Activated CD4-positive, alpha-beta T cell treated with anti-CD3 and anti-CD28 coated beads, Interleukin-10, Interleukin-2, amounts not matched to agents 100 ng/mL and 50 ng/mL, durations not matched to agents 16 hours and 8 hours (primary cell): ENCODE data around the gene NDUFB4.

Experiments
- DNase-seq: peaks from one replicate; pipeline ENCODE4 v3.0.0-alpha.2; 2020

NDUFB4 gene

DNA sequence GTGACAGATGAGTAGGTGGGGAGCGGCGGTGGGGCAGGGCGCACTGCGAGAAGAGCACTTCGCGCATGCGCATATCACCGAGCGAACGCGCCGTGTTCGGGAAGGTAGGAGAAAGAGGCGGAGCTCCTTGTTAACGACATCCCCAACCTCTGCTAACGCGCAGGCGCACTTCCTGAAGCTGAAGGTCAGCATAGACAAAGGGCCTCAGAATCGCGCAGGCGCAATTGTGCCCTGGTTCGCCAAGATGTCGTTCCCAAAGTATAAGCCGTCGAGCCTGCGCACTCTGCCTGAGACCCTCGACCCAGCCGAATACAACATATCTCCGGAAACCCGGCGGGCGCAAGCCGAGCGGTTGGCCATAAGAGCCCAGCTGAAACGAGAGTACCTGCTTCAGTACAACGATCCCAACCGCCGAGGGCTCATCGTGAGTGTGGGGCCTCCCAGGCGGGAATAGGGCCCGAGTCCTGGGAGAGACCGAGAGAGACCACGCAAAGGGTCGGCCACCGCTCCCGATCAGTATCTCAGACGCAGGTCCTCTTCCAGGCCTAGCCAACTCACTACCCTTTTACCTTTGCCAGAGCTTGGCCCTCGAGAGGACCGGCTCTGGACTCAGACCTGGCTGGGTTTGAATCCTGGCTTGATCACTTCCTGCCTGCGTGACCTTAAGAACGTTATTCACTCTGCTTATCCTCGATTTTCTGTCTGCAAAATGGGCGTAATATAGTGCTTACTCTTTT is at the start of gene NDUFB4:
Gene NDUFB4 (plus strand): TSS at position 221 of the 737 bp plus-strand sequence. CDS start 24 bp downstream, at position 245.
- DNase-seq, result peak; percentile 98

- no peak for DNase-seq
Observed at GRCh38 chr3:120550546-120550945, 45.6 kb upstream of the NDUFB4 start.

DNA sequence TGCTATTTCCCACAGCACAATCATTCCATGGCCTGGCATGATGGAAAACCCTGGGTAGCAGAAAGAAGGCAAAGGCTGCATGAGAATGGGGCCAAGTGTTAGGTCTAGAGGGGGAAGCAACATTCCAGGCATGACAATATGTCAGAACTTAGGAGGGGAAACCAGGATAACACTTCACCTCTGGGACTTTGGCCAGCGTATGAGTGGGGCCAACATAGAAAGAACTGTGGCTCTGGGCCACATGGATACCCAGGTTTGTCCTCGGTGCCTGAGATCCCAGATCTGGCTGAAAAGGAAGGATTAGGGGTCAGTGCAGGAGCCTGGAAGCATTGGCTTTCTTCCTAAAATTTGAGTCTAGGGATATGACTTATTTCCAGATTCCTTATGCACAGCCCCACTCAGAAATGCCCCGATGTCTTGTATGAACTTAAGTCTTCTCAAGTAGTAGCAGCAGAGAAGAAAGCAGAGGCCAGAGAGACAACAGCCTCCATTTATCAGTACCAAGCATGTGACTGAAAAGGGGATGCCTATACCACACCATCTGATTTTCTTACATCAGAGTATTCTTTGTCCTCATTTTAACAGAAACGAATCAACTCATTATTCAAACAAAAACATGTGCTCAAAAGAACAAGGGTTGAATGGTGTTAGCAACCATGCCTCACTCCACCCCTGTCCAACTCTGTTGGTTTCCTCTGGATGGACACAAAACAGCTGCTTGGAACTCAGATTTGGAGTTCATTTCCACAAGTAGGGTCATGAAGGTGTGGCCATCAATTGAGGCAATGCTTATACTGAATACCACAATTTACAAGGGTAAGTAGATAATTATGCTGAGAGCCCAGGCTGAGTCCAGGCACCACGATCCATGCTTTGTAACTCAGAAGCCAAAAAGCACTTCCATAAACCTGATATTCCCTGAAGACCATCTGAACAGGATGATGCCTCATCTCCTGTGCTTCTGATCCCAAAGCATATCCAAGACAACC is 43.7 kb upstream of the NDUFB4 start:
- DNase-seq, result no peak

DNA sequence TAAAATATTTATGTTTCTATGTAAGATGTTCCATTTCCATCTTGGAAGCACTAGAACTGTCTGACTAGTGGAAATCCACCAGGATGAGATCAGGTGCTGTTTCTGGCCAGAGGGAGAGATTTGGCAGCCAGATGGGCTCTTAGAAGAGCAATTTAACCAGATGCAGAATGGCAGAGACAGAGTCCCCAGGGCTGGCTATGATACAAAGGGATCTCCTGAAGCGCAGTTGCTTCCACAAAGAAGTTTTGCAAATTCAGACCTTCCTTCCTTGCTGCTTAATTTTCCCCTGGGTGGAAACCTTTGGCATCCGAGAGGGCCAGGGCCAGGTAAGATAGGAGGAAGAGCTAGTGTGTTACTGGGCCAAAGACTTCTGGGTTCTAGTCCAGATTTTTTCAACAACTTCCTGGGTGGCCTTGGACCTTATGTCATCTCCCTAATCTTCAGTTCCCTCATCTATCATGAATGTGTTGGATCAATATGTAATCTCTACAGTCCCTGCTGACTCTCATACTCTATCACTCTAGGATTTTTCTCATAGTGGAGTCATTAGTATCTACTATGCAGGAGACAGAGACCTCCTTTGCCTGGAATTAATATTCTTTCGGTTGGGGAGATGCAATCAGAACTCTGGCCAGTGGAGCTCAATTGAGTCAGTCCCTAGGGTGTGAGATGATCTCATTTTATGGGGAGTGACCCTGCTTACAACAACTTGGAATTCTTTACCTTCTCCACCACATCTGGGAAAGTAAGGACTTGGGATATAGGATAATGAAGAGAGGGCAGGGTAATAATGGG is 41.1 kb upstream of the NDUFB4 start:
- DNase-seq, result no peak

DNA sequence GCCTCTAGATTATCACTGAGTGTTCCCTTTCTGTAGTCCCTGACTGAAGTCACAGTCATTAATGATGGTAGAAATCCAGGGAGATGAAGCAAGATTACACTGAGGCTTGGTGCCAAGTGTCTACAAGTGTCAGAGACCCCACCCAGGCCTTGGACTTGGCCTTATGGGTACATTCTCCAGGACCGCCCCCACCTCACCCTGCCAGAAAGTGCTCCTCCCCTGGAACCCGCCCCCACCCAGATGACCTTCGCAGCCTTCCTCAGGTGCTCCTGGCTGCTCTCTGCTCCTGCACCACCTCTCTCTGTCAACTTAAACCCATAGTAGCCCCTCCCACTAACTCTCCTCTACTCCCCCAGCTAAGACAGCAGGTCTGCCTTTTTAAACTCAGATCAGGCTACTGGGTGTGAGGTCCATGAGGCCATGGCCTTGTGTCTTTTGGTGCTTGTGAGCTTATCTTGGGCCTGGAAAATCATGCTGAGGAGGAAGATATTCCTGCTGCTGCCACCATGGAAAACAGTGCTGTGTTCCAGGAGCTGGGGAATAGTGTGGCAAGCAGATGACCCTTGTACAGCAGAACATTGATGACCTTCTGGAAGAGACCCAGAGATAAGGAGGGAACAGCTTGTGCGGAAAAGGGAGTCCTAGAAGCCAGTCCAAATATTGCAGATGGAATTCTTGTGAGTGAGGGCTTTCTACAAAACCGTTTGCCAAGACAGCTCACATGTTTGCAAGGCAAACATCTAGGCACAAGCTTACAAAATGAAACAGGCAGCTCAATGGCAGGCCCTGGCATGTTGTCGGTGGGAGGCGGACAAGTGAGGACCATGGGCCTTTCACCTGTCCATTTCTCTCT is 40.3 kb upstream of the NDUFB4 start:
- DNase-seq, result no peak

DNA sequence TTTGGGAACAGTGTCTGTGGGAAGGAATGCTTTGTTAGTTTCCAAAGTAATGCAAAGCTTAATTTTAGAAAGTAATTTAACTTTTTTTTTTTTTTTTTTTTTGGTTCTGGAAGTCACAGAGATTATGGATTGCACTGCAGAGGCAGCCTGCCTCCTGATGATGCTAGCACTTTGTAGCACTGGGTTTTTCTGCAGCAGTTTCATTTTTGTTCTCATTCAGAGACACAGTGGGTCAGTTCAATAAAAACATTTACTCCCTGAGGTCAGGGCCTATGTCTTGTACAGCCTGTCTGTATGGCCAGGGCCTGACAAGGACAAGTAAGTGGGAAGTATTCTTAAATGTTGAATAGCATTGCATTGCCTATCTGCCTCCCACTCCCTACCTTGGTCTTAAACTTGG is 39.0 kb upstream of the NDUFB4 start:
- DNase-seq, result no peak

GRCh38 chr3:120558771-120559241 is 37.3 kb upstream of the NDUFB4 start:
- DNase-seq, result peak; percentile 89

- no peak for DNase-seq
Observed at GRCh38 chr3:120559242-120560061, 36.7 kb upstream of the NDUFB4 start.

DNA sequence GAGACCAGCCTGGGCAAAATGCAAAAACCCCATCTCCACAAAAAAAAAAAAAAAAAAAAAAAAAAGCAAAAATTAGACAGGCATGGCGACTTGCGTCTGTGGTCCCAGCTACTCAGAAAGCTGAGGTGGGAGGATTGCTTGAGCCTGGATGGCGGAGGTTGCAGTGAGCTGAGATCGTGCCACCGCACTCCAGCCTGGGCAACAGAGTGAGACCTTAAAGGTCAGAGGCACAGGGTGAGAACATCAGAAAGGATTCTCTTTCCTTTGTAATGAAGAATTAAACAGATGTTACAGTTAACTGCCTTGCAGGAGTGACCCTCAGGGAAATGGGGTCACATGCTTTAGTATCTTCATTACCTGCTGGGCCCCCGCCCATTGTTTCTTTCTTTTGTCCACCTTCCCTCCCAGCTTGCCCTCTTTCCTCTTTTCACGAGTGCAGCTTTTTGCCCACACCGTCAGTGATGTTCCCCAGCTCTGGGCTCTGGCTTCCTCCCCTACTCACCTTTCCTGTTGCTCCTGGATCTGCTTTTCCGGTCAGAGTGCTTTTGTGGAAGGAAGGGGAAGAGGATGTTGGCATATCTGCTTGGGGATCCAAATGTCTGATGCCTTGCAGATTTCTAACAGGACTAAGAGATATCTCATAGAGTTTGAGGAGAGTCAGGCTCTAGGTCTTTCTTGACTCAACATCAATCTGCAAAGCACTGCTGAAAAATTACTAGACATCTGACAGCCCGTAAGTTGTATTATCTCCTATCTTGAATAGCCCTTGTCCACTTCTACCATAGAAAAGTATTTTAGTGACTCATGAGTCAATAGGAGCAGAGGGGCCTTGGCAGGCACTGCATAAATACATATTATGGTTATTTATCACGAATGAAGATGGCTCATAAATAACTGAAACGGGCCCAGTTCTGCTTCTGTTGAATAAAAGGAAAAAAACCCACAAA is 35.6 kb upstream of the NDUFB4 start:
- no peak for DNase-seq

DNA sequence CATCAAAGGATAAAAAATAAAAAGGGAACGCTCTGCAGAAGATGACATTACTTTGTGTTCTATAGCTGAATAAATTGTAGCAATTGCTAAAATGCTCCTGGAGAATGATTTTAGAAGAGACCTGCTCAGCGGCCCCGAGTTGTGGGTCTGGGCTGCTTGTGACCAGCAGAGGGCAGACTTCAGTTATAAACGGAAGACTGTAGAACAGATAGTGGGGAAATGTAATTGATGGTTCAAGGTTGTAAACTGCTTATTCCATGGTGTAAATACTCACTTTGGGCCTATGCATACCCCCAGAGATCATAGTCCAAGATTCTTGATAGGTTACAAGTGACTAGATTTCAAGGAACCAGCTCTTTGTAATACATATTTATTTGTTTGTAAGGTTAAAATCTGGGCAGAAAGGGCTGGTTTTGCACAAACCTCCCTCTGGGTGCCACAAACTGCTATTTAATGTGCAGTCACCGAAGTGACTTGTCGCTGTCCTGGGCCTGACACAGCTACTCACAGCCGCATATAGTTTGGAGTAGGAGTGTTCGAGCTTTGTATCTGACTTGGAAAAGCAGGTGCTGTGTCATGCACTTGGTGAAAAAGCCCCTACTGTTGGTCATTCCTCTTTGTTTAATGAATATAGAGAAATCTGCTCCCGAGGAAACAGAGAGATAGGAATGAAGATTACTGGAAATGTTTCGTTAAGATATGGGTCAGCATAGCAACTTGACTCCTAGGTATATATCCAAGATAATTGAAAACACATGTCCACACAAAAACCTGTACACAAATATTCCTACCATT is 34.7 kb upstream of the NDUFB4 start:
- DNase-seq, result peak; percentile 68

DNA sequence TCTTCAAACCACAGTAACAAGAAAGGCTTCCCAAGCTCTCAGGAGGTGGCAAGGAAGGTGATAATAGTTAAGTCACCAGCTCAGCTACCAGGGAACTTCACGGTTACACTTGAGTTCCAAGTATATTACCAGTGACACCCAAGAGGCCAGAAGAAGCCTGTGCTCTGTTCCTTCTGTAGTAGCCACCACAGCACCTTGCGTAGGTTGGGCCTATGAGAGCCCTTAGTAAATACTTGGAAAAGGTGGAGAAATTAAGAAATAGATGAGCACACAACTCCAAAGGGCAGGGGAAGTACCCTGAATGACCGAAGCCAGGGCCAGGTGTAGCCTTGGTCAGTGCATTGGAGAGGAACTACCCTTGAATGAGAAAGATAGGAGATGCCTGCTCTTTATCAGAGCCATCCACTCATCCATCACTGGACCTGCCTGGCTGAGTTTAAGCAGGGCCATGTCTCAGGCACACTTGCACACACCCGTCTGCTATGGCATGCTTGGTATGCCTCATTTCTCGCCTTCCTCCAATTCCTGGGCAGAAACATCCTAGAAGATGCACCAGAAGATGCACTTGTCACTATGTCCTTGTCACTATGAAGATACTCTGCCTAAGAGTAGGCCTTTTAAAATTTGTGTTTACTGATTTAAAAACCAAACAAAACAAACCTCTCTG is 32.6 kb upstream of the NDUFB4 start:
- no peak for DNase-seq

DNA sequence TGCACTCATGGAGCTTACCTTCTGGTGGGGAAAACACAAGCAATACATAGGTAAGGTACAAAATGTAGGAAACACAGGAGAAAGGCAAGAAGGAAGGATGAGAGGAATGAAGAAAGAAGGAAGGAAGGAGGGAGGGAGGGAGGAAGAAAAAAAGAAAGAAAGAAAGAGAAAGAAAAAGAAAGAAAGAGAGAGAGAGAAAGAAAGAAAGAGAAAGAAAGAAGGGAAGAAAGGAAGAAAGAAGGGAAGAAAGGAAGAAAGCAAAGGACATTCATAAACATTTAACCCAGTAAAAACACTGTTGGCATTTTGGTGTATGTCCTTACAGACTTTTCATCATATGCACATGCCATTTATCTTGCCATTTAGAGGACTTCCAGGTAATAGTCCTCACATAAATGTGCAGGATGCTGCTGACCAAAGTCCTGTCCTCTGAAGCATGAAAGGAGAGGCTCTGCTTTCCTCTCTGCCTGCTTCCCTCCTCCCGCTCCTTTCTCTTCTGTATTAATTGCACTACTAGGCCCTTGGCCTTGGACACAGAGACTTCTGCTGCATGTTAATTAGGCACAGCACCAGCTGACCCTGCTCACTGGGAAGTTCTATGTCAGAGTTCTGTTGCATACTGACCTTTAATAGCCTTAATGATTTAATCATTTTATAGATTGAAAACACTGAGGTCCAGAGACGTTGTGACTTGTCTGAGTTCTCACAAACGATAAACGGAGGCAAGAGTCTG is 29.7 kb upstream of the NDUFB4 start:
- no peak for DNase-seq

DNA sequence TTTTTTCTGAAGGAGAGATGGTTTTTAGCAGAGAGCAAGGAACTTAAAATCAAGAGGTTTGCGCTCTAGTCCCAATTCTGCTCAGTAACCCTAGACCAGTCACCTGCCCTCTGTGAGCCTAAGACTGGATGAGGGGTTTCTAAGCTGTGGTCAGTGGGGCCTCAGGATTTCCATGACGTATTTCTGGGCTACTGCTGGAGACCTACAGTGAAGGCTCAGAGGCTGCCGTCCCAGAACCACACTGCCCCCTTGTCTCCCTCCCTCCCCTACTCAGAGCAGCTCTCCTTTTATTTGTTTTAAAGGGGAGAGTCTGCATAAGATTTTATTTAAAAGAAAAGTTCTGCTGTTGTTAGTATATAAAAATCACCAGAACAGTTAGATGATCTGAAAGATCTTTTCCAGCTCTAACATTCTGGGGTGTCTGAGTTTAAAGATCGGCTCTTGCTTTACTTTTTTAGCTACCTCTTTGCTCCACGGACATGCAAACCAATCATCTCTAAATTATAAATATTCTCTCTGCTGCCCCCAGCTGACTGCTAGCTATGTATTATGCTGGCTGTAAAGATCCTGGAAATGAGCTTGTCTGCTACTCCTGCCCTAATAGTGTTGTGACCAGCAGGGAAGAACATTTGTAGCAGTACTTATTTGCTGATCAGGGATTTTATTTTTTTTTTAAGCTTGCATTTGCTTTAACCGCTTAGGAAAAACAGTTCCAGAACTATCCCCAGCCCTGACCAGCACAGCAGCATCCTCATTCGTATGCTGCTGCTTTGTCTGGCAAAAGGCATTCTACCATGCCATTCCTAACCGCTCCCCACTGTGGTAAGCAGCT is 28.6 kb upstream of the NDUFB4 start:
- no peak for DNase-seq

DNA sequence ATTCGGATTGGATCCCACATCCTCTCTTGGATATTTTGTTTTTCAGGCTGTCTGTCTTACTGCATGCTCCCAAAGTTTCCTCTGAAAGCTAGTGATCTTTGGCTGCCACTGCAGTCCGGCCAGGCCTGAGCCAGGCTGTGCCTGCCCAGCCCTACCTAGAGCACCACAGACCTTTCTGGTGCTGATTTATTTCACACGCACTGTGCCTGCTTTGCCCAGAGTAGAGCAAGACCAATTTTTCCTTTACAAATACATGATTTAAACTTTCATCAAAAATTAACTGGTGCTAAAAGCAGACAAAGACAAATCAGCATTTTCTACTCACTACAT is 28.0 kb upstream of the NDUFB4 start:
- DNase-seq, result no peak

DNA sequence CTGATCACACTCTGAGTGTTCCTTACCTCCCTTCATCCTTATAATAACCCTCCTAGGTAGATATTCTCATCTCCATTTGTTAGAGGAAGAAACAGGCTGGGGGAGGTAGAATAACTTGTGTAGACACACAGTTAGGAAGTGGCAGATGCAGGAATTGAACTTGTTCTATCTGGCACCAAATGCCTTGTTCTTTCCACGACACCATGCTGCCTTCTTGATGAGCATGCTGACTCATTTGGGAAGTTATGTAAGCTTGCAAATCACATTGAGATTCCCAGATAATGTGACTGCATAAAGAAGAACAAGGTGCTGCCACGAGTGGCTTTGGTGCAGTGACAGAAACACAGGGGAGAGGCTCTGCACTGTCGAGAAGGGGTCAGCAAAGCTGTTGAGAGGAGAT is 27.5 kb upstream of the NDUFB4 start:
- DNase-seq, result no peak

DNA sequence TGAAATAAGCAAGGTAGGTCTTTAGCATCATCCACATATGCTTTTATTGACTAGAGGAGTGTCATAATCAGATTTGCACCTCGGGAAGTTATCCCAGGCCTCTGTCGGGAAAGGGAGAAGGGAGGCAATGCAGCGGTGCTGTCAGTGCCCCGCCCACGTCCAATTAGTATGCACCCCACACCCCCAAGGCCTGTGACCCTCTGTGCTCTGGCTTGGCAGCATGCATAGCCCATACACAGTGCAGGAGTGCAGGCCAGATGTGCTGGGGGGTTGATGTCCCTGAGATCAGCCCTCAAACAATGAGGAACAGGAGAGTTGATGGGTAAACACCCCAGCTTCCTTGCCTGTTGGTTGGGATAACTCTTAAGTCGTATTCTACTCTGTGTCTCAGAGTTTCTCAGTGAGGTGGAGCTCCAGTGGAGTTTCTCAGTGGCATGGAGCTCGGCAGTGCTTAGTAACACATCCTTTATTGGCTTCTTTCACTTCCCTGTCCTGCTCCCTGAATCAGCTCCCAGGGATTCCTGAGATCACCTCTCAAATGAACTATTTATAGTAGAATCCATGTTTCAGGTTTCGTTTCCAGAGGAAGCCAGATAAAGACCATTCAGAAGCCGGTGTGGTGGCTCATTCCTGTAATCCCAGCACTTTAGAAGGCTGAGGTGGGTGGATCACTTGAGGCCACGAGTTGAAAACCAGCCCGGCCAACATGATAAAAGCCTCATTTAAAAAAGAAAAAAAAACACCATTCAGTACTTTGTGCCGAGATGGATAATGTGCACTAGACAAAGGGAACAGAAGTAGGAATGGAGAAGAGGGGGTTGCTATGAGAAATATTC is 26.7 kb upstream of the NDUFB4 start:
- DNase-seq, result no peak
